NCI-H82 (cell line): Measurements from ENCODE around the gene ARG1.
"Not testable (repeated sequence)": the region's sequence is repeated elsewhere in the genome, so short reads cannot be mapped to it uniquely, and the experiment has no call there.

Source experiments
- DNase-seq: peaks from one replicate; lab custom pipeline; 2025; lab: John Stamatoyannopoulos, UW

ARG1 gene

GRCh38 chr6:131572686-131573415 is at the start of gene ARG1:
TSS of gene ARG1 (plus strand) at chr6:131573226. CDS start at chr6:131573283, 57 bp downstream.
- no peak for DNase-seq

- no peak for DNase-seq
These were observed 48.9 kb upstream of the ARG1 start for GRCh38 chr6:131523988-131524673.

GRCh38 chr6:131524695-131525336 is 48.2 kb upstream of the ARG1 start:
- no peak for DNase-seq

GRCh38 chr6:131530936-131531335 is 42.1 kb upstream of the ARG1 start:
- not testable (repeated sequence) for DNase-seq

GRCh38 chr6:131531681-131532080 is 41.3 kb upstream of the ARG1 start:
- not testable (repeated sequence) for DNase-seq

GRCh38 chr6:131532580-131533039 is 40.4 kb upstream of the ARG1 start:
- no peak for DNase-seq

GRCh38 chr6:131538615-131539014 is 34.4 kb upstream of the ARG1 start:
- not testable (repeated sequence) for DNase-seq

GRCh38 chr6:131545317-131545716 is 27.7 kb upstream of the ARG1 start:
- no peak for DNase-seq

GRCh38 chr6:131547488-131547887 is 25.5 kb upstream of the ARG1 start:
- DNase-seq: no peak

GRCh38 chr6:131548441-131548840 is 24.6 kb upstream of the ARG1 start:
- DNase-seq: no peak

- DNase-seq: no peak
These were observed 23.2 kb upstream of the ARG1 start for GRCh38 chr6:131549811-131550210.

- DNase-seq: no peak
These were observed 21.1 kb upstream of the ARG1 start for GRCh38 chr6:131551902-131552301.

- DNase-seq: no peak
These were observed 20.5 kb upstream of the ARG1 start for GRCh38 chr6:131552572-131552971.

GRCh38 chr6:131555992-131556391 is 17.0 kb upstream of the ARG1 start:
- no peak for DNase-seq

- DNase-seq: no peak
These were observed 14.1 kb upstream of the ARG1 start for GRCh38 chr6:131558922-131559321.

- no peak for DNase-seq
These were observed 10.9 kb upstream of the ARG1 start for GRCh38 chr6:131561925-131562707.

- no peak for DNase-seq
These were observed 8.0 kb upstream of the ARG1 start for GRCh38 chr6:131565056-131565455.

GRCh38 chr6:131568726-131569125 is 4.3 kb upstream of the ARG1 start:
- DNase-seq: no peak

- DNase-seq: no peak
These were observed 1.1 kb downstream of the ARG1 start for GRCh38 chr6:131574133-131574532.

- DNase-seq: no peak
These were observed 1.7 kb downstream of the ARG1 start for GRCh38 chr6:131574686-131575085.

GRCh38 chr6:131575834-131576478 is 2.9 kb downstream of the ARG1 start:
- no peak for DNase-seq

GRCh38 chr6:131581523-131581922 is 8.5 kb downstream of the ARG1 start:
- DNase-seq: no peak
